ENCODE data around the gene EPYC.
A peak's percentile ranks its signal among the peaks of the same experiment; 100 is the strongest.

The EPYC gene

GRCh38 chr12:90959538-90960139, 45.1 kb downstream of the EPYC start:
- H3K4me3 ChIP-seq (ENCODE audit: low read length): no peak overlapping the region
- DNase-seq (ENCODE audit: low read depth): no peak
- peak; percentile 78 for TF ChIP-seq CTCF (conservative IDR thresholded peaks at IDR 0.05; ENCODE audit: low read depth, low read length)

- no peak for TF ChIP-seq CTCF (conservative IDR thresholded peaks at IDR 0.05; ENCODE audit: low read depth, low read length)
- H3K4me3 ChIP-seq (ENCODE audit: low read length): no peak overlapping the region
- no peak for DNase-seq (ENCODE audit: low read depth)
Observed at GRCh38 chr12:90959032-90959431, 45.7 kb downstream of the EPYC start.

- H3K4me3 ChIP-seq (ENCODE audit: low read length): no peak overlapping the region
- TF ChIP-seq CTCF (conservative IDR thresholded peaks at IDR 0.05; ENCODE audit: low read depth, low read length): no peak
- no peak for DNase-seq (ENCODE audit: low read depth)
Observed at GRCh38 chr12:90958347-90958746, 46.4 kb downstream of the EPYC start.

GRCh38 chr12:90954921-90955320, 49.9 kb downstream of the EPYC start, which contains the start of gene CCER1:
Gene CCER1 (minus strand): TSS chr12:90955176. CDS start chr12:90954742, 434 bp downstream.
- no peak for TF ChIP-seq CTCF (conservative IDR thresholded peaks at IDR 0.05; ENCODE audit: low read depth, low read length)
- no peak within 1 kb of the TSS for H3K4me3 ChIP-seq (ENCODE audit: low read length)
- no peak for DNase-seq (ENCODE audit: low read depth)

GRCh38 chr12:90954428-90954827, 50.3 kb downstream of the EPYC start:
- DNase-seq (ENCODE audit: low read depth): no peak
- no peak overlapping the region for H3K4me3 ChIP-seq (ENCODE audit: low read length)
- TF ChIP-seq CTCF (conservative IDR thresholded peaks at IDR 0.05; ENCODE audit: low read depth, low read length): no peak

GRCh38 chr12:90953956-90954421, 50.8 kb downstream of the EPYC start:
- no peak for DNase-seq (ENCODE audit: low read depth)
- H3K4me3 ChIP-seq (ENCODE audit: low read length): no peak overlapping the region
- TF ChIP-seq CTCF (conservative IDR thresholded peaks at IDR 0.05; ENCODE audit: low read depth, low read length): peak; percentile 21

- TF ChIP-seq CTCF (conservative IDR thresholded peaks at IDR 0.05; ENCODE audit: low read depth, low read length): no peak
- H3K4me3 ChIP-seq (ENCODE audit: low read length): no peak overlapping the region
- no peak for DNase-seq (ENCODE audit: low read depth)
Observed at GRCh38 chr12:90951432-90952105, 53.2 kb downstream of the EPYC start.
